GM19193 (cell line): Measurements from ENCODE around the gene FOXM1.

Experiments
- POLR2A ChIP-seq: IDR thresholded peaks from 4 replicates; pipeline ENCODE4 v1.6.1; 2011; ENCODE audit not compliant: insufficient read depth, insufficient read length; ENCODE audit errors: extremely low read depth

FOXM1 gene

DNA sequence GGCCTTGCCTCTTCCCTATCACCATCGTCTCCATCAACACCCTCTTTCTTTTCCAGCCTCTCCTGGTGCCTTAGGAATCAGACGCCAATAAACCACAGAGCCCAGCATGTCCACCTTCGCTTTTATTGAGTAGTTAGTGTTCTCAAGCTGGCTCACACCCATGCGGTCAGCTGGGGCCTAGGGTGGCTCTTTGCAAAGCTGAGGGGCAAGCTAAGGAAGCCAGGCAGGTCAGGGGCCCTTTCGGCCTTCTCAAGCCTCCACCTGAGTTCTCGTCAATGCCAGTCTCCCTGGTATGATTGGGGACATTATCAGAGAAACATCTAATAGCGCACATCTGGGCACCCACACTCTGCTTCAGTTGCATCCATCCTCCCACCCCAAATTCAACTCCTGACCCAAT lies 19.4 kb downstream of the FOXM1 start:
- peak; percentile 16 for TF ChIP-seq POLR2A

- no peak for TF ChIP-seq POLR2A
Measured at GRCh38 chr12:2857021-2857431, 19.9 kb downstream of the FOXM1 start, which contains the start of gene TEX52. TEX52 (minus strand) TSS chr12:2857039; CDS start chr12:2857026, 13 bp downstream.

- no peak for TF ChIP-seq POLR2A
Measured at GRCh38 chr12:2856051-2856450, 20.9 kb downstream of the FOXM1 start.

DNA sequence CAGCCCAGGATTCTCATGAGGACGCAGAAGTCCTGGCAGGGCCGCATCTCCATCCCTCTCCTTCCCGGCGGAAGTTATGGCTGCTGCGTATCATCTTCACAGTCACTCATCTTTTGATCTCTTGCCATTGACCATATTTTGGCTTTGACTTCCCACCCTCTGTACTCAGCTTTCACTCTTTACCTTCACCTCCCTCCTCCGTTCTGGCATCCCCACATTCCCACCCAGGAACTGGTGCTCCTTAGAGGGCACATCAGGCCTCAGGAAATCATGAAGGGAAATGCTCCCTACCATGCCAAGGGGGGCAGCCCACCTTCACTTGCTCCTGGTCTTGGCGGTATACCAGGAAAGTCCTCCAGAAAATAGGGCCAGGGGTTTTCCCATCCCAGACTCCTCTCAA lies 21.4 kb downstream of the FOXM1 start:
- no peak for TF ChIP-seq POLR2A

DNA sequence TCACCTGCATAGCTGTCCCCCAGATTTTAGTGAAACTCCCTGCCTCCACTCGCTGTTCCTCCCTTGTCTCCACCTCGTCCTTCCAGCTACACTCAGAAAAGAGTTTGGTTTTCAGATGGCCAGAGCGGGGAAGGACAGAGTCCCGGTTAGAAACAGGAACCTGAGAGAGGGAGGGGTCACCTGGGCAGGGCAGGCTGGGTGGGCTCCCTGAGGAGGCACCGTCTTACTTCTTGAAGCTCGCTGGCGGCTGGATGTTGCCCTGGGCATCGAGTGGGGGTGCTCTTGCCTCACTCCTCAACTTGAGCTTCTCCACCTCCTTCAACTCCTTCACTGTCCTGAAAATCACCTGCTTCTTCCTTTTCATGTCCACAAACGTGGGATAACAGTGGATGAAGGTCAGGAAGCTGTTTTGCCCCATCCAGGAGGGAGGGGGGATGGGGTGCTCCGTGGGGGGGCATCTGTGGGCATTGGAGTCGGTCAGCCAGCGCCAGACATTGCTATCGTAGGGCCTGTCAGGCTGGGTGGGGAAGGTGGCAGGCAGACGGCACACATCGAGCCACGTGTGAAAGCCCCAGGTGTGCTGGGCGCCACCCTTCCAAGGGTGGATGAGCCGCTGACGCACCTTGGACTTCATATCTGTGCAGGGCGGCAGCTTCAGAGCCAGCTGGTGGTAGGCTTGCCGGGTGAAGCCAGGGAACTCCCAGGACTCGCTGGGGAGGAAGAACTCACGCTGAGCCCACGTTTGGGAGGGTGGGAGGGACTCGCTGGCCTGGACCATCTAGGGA lies 22.1 kb downstream of the FOXM1 start:
- TF ChIP-seq POLR2A, result no peak

- TF ChIP-seq POLR2A, result no peak
Measured at GRCh38 chr12:2853626-2854025, 23.3 kb downstream of the FOXM1 start.

DNA sequence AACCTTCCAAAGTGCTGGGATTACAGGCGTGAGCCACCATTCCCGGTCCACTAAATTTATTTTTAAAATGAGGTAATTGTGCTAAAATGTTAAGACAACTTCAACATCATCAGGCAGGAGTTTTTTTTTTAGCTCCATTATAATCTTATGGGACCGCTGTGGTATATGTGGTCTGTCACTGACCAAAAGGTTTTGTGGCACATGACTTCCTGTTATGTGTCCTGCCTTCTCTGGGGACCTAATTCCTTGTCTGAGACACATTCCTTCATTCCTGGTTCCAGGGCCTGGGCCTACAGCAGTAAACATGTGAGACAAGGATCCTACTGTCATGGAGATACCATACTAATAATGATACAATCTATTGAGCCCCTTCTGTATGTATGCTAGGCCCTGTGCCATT lies 25.0 kb downstream of the FOXM1 start:
- no peak for TF ChIP-seq POLR2A

- no peak for TF ChIP-seq POLR2A
Measured at GRCh38 chr12:2845280-2845679, 31.7 kb downstream of the FOXM1 start.

GRCh38 chr12:2844786-2845185 lies 32.2 kb downstream of the FOXM1 start:
- no peak for TF ChIP-seq POLR2A

GRCh38 chr12:2842948-2843347 lies 34.0 kb downstream of the FOXM1 start:
- TF ChIP-seq POLR2A, result no peak

GRCh38 chr12:2841056-2841650 lies 35.8 kb downstream of the FOXM1 start:
- TF ChIP-seq POLR2A, result no peak

GRCh38 chr12:2836574-2836973 lies 40.4 kb downstream of the FOXM1 start:
- no peak for TF ChIP-seq POLR2A

DNA sequence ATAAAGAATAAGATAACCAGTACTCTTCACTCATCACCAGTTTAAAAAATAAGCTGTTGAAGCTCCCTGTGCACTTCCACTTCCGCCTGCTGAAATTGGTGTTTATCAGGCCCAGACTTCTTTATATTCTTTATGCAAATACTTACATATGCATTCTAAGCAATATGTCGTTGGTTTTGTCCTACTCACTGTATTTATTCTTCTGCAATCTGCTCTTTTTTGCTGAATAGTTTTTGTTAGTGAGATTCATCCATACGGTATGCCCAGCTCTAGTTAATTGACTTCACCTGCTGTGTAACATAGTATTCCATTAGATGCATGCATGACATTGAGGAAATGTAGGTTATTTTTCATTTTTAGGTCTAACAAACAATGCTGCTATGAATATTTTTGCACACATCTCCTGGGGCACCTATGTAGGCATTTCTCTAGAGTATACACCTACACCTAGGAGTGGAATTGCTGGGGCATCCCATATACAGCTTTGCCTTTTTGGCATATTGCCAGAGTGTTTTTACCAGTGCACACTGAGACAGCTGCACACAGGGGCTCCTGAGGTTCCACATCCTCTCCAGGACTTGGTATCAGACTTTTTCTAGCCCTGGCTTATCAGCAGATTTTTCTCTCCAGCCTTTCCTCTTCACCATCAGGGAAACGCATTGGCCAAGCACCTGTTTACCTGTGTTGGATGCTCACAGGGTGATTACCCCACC lies 41.1 kb downstream of the FOXM1 start:
- no peak for TF ChIP-seq POLR2A

- no peak for TF ChIP-seq POLR2A
Measured at GRCh38 chr12:2834581-2835491, 42.1 kb downstream of the FOXM1 start, which contains the start of gene NRIP2. NRIP2 (minus strand) TSS chr12:2835035; CDS start chr12:2834983, 52 bp downstream.
